ENCODE results near the gene SGPP2.
A peak's percentile ranks its signal among the peaks of the same experiment; 100 is the strongest.
"Not testable (repeated sequence)": the region's sequence is repeated elsewhere in the genome, so short reads cannot be mapped to it uniquely, and the experiment has no call there.

SGPP2 gene

GRCh38 chr2:222424276-222424728 is at the start of gene SGPP2:
Gene SGPP2 (plus strand): TSS chr2:222424543. CDS start chr2:222424603, 60 bp downstream.
- peak; percentile 31 for DNase-seq

- no peak for DNase-seq
These were observed 48.5 kb upstream of the SGPP2 start for GRCh38 chr2:222375798-222376197.

GRCh38 chr2:222380456-222380855 is 43.9 kb upstream of the SGPP2 start:
- DNase-seq: no peak

- no peak for DNase-seq
These were observed 42.8 kb upstream of the SGPP2 start for GRCh38 chr2:222381566-222381965.

GRCh38 chr2:222383255-222383654 is 41.1 kb upstream of the SGPP2 start:
- DNase-seq: no peak

- no peak for DNase-seq
These were observed 32.5 kb upstream of the SGPP2 start for GRCh38 chr2:222391743-222392285.

- no peak for DNase-seq
These were observed 30.5 kb upstream of the SGPP2 start for GRCh38 chr2:222393733-222394267.

GRCh38 chr2:222398446-222398885 is 25.9 kb upstream of the SGPP2 start:
- DNase-seq: no peak

- DNase-seq: no peak
These were observed 25.1 kb upstream of the SGPP2 start for GRCh38 chr2:222399038-222399783.

- DNase-seq: no peak
These were observed 20.0 kb upstream of the SGPP2 start for GRCh38 chr2:222404151-222404905.

GRCh38 chr2:222408684-222409083 is 15.7 kb upstream of the SGPP2 start:
- no peak for DNase-seq

- DNase-seq: no peak
These were observed 13.8 kb upstream of the SGPP2 start for GRCh38 chr2:222410534-222410933.

GRCh38 chr2:222412334-222412733 is 12.0 kb upstream of the SGPP2 start:
- not testable (repeated sequence) for DNase-seq

GRCh38 chr2:222413295-222413911 is 10.9 kb upstream of the SGPP2 start:
- no peak for DNase-seq

- no peak for DNase-seq
These were observed 5.6 kb upstream of the SGPP2 start for GRCh38 chr2:222418739-222419138.

GRCh38 chr2:222420508-222420907 is 3.8 kb upstream of the SGPP2 start:
- no peak for DNase-seq

GRCh38 chr2:222421626-222422025 is 2.7 kb upstream of the SGPP2 start:
- DNase-seq: no peak

- no peak for DNase-seq
These were observed 1.2 kb upstream of the SGPP2 start for GRCh38 chr2:222423186-222423585.

- peak; percentile 74 for DNase-seq
These were observed 589 bp upstream of the SGPP2 start for GRCh38 chr2:222423632-222424275.

- peak; percentile 58 for DNase-seq
These were observed 657 bp downstream of the SGPP2 start for GRCh38 chr2:222424729-222425671.

GRCh38 chr2:222427646-222428301 is 3.4 kb downstream of the SGPP2 start:
- peak; percentile 30 for DNase-seq

Data from CD4-positive, alpha-beta T cell treated with Interleukin-17A for 1 hour (primary cell).